GM21528 (cell line): Measurements from ENCODE around the gene CNNM3.
A peak's percentile ranks its signal among the peaks of the same experiment; 100 is the strongest.

Experiments used
- ATAC-seq: cut with Tn5 transposase; IDR thresholded peaks from one replicate; pipeline ENCODE4 v1.9.1; 2021; ENCODE audit warnings: mild to moderate bottlenecking, moderate library complexity; ENCODE audit not compliant: unreplicated experiment, low FRiP score

CNNM3 gene

DNA sequence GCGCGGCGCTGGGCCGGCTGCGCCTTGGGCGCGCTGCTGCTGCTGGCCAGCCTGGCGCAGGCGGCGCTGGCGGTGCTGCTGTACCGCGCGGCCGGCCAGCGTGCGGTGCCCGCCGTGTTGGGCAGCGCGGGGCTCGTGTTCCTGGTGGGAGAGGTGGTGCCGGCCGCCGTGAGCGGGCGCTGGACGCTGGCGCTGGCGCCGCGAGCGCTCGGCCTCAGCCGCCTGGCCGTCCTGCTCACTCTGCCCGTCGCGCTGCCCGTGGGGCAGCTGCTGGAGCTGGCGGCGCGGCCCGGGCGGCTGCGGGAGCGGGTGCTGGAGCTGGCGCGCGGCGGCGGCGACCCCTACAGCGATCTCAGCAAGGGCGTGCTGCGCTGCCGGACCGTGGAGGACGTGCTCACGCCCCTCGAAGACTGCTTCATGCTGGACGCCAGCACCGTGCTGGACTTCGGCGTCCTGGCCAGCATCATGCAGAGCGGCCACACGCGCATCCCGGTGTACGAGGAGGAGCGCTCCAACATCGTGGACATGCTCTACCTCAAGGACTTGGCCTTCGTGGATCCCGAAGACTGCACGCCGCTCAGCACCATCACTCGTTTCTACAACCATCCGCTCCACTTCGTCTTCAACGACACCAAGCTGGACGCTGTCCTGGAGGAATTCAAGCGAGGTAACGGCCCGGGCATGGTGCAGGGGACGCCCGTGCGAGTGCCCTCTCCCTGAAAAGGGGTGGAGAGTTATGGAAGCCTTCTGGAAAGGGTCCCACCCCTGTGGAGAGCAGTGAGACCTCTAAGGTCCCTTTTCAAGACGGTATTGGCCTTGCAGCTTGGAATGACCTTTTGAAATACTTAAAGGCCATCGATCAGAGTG is 1.0 kb downstream of the CNNM3 start:
- ATAC-seq = peak; percentile 45

DNA sequence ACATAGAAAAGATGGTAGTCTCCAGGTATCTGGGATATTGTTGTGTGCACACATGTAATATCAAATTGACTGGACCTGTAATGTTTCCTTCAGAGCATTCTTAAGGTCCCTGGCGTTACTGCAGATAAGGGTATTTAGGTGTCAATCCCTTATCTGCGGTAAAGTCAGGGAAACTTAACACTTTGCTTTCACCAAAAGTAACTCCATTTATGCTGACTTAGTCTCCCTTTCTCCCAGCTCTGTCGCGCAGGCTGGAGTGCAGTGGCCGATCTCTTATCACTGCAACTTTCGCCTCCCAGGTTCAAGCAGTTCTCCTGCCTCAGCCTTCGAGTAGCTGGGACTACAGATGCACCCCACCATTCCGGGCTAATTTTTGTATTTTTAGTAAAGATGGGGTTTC is 1.8 kb downstream of the CNNM3 start:
- no peak for ATAC-seq

DNA sequence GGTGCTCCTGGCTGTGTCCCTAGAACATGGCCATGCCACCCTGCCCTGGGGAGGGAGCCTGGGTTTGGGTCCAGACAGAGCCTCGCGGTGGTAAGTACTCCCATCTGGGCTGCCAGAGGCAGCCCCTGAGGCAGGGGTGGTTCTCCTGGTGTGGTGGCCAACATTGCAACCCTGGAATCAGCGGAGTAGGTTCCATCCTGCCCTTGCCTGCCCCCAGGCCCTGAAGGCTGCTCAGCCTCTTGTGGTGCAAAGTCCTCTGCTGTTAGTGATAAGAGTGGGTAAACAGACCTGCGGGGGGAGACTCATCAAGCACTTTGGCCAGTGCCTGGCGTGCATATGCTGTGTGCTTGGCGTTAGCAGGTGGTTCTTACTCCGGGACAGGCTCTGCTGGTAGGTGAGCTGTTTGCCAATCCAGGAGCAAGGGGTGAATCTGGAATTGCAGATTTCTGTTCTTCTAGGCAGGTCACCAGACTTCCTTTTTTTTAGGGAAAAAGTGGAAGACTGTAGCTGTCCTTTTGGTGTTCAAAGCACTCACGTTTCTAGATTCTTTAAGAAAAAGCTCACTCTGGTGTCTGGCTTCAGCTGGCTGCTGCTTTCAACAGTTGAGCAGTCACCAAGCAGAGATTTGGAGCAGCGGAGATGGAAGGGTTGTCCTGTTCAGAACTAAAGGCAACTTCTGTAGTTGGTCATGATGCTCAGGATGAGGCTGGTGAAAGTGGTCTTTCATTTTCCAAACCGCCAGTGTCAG is 3.2 kb downstream of the CNNM3 start:
- ATAC-seq = no peak

DNA sequence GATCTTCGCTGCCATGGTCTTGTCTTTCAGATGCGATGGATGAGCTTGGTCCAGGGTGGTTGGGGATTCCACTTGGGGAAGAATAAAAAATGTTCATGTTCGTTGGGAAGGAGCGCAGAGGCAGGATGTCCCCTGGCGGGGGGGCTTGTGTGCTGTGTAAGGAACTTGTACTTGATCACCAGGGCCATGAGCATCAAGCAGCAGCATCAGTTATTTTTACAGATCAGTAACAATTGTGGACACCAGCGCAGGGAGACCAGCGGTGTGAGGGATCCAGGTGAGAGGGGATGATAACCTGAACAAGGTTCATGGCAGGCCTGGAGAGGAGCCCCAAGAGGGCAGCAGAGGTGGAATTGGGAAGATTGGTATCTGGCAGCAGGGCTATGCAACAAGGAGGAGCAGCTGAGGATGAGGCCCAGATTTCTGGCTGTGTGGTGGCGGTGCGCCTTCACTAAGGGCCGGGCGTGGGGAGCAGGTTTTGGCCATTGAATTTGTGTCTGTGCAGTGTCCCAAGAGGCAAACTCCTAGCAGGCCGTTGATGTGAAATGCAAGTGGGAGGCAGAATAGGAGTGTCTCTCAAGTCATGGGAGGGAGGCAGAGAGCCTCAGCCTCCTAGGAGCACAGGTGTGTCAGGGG is 3.9 kb downstream of the CNNM3 start:
- ATAC-seq = no peak

DNA sequence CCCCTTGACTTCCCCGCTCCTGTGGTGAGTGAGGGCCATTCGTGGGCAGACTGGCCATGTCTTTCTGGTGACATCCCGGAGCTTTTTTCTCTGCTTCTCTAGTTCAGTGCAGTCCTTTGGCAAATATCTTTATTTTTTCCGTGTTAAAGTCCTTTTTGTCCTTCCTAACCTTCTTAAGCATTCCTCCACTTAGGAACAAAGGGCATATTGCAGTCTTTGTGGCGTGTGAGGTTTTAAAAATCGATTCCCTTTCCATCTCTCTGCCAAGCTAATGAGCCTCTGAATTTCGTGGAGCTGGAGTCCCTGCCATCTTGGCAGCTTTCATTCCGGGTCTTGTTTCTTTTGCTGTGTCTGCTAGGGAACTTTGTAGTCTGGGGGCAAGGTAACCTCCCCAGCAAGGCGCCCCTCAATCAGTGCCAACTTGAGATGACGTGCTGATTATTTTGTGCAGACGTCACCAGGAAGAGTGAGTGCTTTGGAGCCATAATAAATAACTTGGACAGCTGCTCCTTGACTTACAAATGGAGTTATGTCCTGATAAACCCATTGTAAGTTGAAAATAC is 5.1 kb downstream of the CNNM3 start:
- ATAC-seq = no peak

DNA sequence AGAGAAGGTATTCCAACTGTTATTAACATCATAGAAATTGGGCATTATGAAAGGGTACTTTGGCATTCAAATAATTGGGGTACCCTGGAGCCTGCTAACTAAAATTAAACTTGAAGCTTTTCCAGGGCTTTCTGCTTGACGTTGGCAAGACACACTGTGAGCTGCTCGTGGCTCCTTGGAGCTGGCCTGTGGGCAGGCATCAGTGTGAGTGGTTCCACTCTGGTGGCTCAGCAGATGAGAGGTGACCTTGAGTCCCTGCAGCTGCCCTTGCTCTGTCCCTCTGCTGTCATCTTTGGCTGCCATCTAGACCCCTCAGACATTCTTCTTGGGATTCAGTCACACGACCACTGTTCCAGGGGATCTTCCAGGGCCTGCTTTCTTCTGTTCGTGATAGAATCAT is 6.7 kb downstream of the CNNM3 start:
- ATAC-seq = no peak

DNA sequence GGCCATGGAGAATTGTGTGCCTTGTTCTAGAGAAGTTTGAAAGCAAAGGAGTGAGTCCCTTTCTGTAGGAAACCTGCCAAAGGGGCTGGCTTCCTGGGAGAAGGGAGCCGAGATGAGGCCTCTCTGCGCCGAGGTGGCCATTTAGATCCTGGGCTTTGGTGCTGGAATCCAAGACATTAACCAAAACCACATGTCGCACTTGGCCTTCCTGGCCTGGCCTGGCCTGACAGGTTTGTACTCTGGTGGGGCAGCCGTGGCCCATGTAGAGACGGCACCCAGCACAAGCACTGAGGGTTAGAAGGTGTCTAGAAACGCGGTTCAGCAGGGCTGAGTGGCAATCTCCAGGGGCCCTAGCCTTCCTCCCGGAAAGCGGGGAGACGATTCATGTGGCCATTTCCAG is 7.1 kb downstream of the CNNM3 start:
- no peak for ATAC-seq

DNA sequence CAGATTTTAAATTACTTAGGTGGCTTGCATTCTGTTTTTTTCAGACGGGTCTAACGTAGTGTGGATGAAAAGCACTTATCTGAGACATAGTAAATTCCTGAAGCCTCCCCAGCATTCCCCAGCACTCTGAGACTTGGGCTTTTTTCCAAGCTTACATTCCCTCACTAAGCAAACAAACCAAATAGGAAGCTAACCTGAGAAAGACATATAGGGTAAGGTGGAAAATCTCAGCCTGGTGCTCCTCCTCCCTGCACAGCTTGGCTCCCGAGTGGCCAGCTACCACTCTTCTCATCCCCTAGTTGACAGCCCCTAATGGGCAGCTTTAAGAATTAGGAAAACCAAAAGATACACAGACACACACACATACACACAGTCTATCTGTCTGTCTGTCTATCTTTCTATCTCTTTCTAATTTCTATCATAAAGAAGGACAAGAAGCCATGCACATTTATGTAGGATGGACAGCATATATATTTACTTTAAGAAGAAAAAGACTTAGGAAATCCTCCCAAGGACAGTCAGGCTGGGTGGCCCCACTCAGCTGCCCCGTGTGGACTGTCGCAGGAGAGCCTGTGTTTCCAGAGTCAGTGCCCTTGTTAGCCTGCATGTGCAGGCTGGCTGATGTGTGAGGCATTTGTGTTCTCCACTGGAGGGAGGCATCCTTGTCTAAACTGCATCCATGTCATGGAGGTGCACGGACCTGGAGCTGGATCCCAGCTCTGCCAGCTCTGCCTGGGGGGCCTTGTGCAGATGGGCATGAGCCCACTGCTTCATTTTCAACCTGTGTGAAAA is 8.2 kb downstream of the CNNM3 start:
- ATAC-seq = no peak

DNA sequence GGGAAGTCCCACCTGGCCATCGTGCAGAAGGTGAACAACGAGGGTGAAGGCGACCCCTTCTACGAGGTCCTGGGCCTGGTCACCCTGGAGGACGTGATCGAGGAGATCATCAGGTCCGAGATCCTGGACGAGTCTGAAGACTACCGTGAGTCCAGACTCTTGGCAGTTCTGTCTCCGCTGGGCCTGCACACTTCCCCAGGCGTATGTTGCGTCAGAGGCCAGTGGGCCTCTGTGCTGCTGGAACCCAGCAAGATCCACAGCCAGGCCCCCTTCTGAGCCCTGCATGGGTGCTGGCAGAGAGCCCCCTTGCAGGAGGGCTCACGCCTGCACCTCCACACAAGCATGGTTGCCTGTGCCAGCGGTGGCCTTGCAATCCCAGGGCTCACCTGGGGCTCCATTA is 9.0 kb downstream of the CNNM3 start:
- ATAC-seq = no peak

DNA sequence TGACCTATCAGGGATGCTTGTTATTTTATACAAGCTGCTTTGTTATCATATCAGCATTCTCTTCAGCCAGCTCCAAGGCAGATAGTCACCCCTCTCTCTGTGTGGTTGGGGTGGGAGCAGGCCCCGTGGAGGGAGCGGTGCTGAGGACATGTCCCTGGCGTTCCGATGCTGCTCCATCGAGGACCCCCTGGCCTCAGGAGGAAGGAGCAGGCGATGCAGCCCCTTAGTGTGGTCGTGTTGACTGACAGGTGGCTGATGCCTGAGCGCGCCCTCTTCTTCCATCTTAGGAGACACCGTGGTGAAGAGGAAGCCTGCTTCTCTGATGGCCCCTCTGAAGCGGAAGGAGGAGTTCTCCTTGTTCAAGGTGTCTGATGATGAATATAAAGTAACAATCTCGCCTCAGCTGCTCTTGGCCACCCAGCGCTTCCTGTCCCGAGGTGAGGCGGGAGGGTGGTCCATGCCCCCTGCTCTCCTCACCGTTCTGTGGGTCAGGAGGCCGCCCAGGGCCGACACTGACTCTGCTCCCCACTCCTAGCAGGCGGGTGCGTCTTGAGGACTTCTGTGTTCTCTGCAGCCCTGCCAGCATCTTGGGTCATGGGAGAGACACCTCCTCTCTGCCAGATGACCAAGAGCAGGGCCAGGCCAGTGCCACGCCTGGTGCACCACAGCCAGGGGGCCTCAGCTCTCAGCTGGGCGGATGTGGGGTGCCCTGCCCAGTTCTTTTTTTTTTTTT is 10.6 kb downstream of the CNNM3 start:
- no peak for ATAC-seq

DNA sequence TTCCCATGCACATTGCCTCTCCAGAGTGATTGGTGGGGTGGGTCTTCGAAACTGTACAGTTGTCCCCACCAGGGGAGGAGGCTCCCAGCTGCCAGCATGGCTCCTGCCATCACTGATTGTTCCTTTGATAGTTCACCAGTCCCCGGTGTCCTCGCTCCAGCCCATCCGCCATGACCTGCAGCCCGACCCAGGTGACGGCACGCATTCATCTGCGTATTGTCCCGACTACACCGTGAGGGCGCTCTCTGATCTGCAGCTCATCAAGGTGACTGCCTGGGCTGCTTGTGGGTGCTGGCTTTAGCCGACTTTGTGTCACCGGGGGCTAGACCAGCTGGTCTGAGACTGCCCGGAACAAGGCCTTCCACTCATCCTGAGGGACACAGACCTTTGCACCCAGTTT is 12.4 kb downstream of the CNNM3 start:
- ATAC-seq = no peak

DNA sequence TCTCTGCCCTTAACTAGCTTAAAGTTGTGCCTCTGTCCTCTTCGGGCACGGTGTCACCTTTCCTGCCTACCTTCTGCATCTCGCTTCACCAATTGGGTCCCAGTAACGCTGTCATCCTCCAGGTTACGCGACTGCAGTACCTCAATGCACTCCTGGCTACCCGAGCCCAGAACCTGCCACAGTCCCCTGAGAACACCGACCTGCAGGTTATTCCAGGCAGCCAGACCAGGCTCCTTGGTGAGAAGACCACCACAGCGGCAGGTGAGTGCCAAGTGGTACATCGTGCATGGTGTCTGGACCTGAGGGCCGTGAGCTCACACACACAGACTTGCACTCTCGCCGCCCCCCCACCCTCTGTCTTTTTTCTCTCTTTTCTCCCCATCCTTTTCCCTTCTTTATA is 12.8 kb downstream of the CNNM3 start:
- no peak for ATAC-seq

DNA sequence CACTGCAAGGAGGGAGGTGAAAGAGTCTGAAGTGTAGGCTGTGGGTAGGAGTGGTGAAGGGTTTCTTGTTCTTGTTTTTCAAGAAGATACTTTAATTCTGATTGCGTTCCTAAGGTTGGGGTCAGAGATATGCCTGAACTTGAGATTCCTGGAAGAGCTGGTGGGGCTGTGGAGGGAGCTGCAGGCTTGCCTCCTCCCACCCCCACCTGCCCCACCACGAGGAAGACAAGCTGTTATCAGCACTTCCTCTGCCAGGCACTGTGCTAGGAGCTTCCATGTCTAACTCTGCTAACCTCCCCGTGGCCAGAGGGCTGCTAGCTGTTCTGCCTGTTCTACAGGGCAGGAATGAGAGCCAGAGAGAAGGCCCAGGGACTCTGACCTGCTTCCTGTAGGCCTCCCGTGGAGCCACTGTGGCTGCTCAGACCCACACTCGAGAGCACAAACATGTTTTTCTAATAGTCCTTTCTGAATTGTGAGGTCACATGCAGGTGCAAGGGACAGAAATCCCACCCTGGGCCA is 14.0 kb downstream of the CNNM3 start:
- ATAC-seq = no peak

DNA sequence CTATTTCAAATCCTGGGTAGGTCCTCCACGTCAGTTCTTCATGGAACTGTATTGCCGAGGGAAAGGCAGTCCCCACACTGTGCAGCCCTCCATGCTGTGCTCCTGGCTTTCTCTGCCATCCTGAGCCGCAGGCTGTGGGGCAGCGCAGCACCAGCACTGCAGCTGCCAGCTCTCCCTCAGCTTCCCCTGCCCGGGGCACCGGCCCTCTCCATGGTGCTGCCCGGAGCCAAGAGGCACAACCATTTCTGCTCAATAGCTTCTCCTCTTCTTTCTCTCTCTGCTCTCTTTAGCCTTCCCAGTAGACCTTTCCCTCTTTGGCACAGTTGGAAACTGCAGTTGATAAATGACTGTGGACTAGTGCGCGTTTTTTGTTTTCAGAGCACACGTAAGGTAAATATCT is 15.6 kb downstream of the CNNM3 start:
- no peak for ATAC-seq

DNA sequence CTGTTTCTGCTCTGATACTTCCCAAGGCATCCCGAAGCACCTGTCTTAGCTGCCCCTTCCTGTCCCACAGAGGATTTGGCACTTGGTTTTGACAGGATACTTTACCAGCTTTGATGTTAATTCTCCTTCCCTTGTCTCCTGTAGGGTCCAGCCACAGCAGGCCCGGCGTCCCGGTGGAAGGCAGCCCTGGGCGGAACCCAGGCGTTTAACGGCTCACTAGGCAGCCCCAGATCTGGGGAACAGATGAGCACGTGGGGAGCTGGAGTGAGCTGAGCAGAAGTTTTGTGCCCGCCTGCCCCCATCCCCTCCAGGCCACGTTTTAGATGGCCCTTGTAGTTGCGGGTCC is 16.3 kb downstream of the CNNM3 start:
- no peak for ATAC-seq

DNA sequence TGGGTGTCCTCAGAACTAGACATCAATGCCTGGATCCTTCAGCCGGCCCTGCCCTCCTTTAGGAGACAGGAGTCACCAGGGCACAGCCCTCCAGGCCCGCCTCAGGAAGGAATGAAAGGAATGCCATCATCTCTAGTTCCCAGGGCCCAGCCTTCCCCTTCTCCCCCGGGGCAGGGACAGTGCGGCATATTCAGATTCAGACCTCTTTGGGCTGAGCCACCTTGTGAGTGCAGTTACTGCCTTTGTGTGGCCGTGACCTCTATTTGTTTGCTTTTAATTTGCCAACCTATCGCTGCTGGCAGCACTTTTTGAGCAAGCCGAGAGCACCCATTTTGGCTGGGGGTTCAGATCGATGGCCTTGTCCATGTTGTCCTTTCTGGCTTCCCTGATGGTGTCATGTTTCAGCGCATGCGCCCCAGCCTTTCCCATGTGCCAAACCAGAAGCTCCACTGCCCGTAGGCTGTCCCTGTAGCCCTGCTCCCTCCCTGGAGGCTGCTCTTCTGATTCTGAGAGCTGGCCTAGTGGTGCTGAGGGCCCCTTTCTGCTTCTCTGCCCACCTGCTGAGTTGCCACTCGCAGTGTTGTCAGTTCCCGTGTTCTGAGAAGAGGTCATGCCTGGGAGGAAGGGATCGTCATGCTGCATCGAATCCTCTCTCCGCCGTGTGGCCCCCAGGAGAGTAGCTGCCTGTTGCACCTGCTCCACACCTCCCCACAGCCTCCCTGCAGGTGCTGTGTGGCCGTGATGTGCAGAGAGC is 16.9 kb downstream of the CNNM3 start:
- no peak for ATAC-seq

DNA sequence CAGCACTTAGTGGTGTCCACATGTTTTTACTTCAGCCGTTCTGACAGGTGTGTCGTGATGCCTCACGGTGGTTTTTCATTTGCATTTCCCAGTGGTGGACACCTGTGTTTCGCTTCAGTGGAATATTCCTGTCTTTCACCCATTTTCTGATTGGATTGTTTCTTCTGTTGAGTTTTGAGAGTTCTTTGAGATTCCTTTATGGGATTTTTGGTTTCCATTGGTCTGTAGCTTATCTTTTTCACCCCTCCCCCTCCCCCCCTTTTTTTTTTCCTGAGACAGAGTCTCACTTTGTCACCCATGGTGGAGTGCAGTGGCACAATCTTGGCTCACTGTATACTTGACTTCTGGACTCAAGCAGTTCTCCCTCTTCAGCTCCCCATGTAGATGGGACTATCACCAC is 19.8 kb downstream of the CNNM3 start:
- ATAC-seq = no peak

DNA sequence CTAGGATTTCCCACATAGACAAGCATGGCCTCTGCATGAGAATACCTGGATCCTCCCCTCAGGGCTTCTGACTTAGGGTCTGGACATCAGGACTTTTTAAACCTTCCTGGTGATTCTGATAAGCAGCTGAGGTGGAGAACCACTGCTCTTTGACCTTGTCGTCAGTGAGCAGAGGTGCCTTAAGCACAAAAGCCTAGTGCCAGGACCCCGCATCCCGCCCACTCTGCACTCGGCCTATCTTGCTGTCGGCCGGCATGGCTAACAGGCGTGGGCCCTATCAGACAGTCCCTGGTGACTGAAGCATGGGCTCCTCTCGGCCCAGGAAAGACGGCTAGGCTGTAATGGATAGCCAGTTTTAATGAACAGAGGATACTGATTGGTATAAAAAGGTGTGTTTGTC is 21.5 kb downstream of the CNNM3 start:
- no peak for ATAC-seq
